Left cardiac atrium (tissue), 4 donors: ENCODE results near the gene SCLY. TPM values are rescaled to one million over a fixed set of nuclear protein-coding genes. Genes with fewer than 3 reads are reported as not detected.
"Not testable (repeated sequence)": the region's sequence is repeated elsewhere in the genome, so short reads cannot be mapped to it uniquely, and the experiment has no call there.

Source experiments
- ATAC-seq, 2 donors: fragments of 200-7000 bp; cut with Tn5 transposase; one replicate each; pipeline ENCODE4 v1.9.1; 2020; ENCODE audit warnings: mild to moderate bottlenecking in 2 of 2, moderate library complexity in 2 of 2
- DNase-seq: peaks from one replicate; pipeline ENCODE4 v3.0.0-alpha.2; 2020
- intact Hi-C, 2 donors: fragments of 100-400 bp; cut with DNase I; formaldehyde crosslinking; loops; one replicate each; pipeline versions ENCODE4 v1.14.1 to v1.15.1; 2022 to 2023
- total RNA-seq, 2 donors: library from RNA; stranded (reverse); fragmentation: NEBNext Ultra II Directional; extraction: Animal tissue kit (Norgen Biotek cat#: 25700); gene quantifications; one replicate each; pipeline ENCODE4 v1.2.1, GENCODE V29; 2021
- donor health status: DM: no; HTN: yes; CAD: no.
- donor health status: DM: no; HTN: yes; CAD: no; lungs with severe emphysema.
- donor health status: DM: yes; HTN: yes; CAD: no.
- donor health status: Dilated cardiomyopathy.

The SCLY gene
- total RNA-seq, 2 donors from 2014 or later: 9.6 to 10.9 TPM

DNA sequence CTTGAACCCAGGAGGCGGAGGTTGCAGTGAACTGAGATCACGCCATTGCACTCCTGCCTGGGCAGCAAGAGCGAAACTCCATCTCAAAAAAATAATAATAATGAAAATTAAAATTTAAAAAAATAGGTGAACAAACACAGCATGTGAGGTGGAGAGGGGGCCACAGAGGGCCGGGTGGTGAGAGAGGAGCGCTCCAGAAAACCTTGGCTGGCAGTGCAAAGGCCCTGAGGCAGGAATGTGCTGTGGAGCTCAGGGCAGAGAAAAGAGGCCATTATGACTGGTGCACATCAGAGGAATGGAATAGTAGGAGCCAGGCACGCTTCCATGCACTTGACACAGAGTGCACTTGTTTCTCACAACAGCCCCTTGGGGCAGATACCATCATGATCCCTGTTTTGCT is 21.6 kb upstream of the SCLY start:
- intact Hi-C loops: no loop called here
- no peak for DNase-seq
- ATAC-seq: no peak

DNA sequence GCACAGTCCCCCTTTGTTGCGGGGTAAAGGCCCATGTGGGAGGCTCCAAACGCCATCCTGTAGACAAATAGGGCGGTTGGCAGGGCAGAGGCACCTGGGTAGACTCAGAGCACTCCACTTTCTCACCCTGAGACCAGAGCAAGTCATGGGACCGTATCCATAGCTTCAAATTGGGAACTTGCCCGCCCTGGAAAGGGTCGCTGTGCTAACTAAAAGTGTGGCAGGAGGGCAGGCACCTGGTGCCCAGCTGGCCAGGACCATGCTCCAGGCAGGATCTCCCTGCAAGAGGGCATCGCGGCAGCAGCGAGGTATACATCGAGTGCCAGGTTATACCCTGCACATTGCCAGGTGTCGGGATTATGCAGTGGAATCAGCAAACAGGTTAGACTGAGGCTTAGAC is 20.8 kb upstream of the SCLY start:
- intact Hi-C loops: loop anchor here in 1 of 2 donors (10.0 kb wide), 1 partner anchor 185 kb away; the partner anchor contains the start of gene RAMP1
- ATAC-seq (no peak), DNase-seq (no peak)

GRCh38 chr2:238040918-238041317 is 19.9 kb upstream of the SCLY start:
- ATAC-seq (no peak), DNase-seq (no peak)
- intact Hi-C loops: loop anchor here in 1 of 2 donors (10.0 kb wide), 1 partner anchor 186 kb away; the partner anchor contains the start of gene RAMP1

- ATAC-seq (no peak), DNase-seq (no peak)
- intact Hi-C loops: loop anchor here in 1 of 2 donors (10.0 kb wide), 1 partner anchor 187 kb away; the partner anchor contains the start of gene RAMP1
Observed at GRCh38 chr2:238042090-238042489, 18.7 kb upstream of the SCLY start.

- intact Hi-C loops: loop anchor here in 1 of 2 donors (10.0 kb wide), 1 partner anchor 188 kb away; the partner anchor contains the start of gene RAMP1
- DNase-seq: no peak
- peak; percentile 72 to 75 for ATAC-seq
Observed at GRCh38 chr2:238042849-238043584, 17.8 kb upstream of the SCLY start.

DNA sequence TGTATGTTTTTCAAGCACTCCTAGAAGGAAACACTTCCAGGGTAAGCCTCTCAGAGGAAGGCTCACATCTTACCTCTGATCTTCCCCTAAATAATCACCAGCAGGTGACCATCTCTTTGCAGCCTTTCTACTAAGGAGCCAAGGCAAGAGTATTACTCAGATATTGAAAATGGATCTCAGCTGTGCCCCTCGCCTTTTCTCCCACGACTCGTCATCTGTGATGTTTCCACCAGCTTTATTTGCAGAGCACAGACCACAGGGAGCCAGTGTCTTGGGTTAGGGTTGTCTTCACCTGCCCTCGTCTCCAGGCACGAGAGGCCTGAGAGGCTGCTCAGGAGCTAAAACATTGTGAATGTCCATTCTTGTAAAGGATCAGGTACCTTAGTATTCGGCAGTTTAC is 16.9 kb upstream of the SCLY start:
- intact Hi-C loops: loop anchor here in 1 of 2 donors (10.0 kb wide), 1 partner anchor 189 kb away; the partner anchor contains the start of gene RAMP1
- no peak for DNase-seq
- no peak for ATAC-seq

GRCh38 chr2:238045575-238045974 is 15.2 kb upstream of the SCLY start:
- no peak for ATAC-seq
- DNase-seq: no peak
- intact Hi-C loops: loop anchor here in 1 of 2 donors (10.0 kb wide), 1 partner anchor 191 kb away; the partner anchor contains the start of gene RAMP1

DNA sequence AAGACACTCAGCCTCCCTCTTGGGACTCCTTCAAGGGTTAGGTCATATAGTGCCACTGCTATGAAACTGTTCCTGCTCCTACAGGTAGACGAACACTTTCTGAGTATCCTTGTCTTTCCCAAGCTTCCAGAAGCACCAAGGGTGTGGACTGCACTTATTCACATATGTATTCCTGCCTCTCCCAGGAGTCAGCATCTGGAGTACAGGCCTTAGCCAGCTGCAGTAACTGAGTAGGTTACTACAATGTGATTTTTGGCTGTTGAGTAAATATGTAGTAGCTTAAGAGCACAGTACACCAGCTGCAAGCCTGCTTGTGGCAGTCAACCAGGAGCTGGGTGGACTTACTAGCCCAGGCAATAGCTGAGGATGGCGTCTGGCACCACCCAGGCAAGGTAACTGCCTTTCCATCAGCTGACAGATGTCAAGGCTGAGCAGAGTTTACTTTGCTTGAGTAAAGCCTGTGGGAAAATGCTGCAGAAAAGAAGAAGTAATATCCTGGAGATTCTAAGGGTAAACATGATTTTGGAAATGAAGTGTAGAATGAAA is 14.0 kb upstream of the SCLY start:
- intact Hi-C loops: loop anchor here in 1 of 2 donors (10.0 kb wide), 1 partner anchor 192 kb away; the partner anchor contains the start of gene RAMP1
- DNase-seq (no peak), ATAC-seq (no peak)

GRCh38 chr2:238053191-238053776 is 7.5 kb upstream of the SCLY start:
- ATAC-seq (no peak), DNase-seq (no peak)
- intact Hi-C loops: no loop called here

DNA sequence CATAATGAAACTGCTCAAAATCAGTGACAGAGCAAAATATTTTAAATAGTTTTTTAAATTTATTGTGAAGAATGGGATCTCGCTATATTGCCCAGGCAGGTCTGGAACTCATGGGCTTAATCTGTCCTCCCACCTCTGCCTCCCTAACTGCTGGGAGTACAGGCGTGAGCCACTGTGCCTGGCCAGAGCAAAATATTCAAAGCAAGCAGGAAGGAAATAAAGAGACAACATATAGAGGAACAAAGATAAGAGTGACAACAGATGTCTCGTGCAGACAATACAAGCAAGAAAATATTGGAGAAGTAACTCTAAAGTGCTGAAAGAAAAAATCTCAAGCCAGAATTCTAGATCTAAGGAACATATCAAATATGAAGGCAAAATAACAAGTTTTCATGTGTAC is 5.0 kb upstream of the SCLY start:
- no peak for ATAC-seq
- intact Hi-C loops: no loop called here
- no peak for DNase-seq

GRCh38 chr2:238057696-238058575 is 2.9 kb upstream of the SCLY start:
- DNase-seq, ATAC-seq, intact Hi-C loops: not testable (repeated sequence)

DNA sequence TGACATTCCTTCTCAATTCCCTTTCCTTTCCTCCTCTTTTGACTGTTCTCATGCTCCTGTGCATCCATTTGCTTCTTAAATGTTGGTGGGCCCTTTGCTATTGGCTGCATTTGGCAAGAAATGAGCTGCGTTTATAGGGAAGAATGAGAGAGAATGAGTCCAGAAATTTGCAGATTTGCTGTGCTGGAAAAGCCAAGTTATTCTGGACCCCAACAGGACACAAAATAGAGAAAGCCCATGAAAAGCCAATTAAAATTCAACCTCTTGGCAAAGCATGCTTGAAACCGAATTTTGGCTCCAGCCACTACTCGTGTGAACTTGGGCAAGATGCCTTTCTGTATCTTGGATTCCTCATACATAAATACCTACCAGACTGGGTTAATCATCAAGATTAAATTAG is 1.3 kb upstream of the SCLY start:
- intact Hi-C loops: no loop called here
- ATAC-seq (no peak), DNase-seq (no peak)

- DNase-seq (no peak), ATAC-seq (no peak)
- intact Hi-C loops: no loop called here
Observed at GRCh38 chr2:238060096-238060541, 682 bp upstream of the SCLY start.

DNA sequence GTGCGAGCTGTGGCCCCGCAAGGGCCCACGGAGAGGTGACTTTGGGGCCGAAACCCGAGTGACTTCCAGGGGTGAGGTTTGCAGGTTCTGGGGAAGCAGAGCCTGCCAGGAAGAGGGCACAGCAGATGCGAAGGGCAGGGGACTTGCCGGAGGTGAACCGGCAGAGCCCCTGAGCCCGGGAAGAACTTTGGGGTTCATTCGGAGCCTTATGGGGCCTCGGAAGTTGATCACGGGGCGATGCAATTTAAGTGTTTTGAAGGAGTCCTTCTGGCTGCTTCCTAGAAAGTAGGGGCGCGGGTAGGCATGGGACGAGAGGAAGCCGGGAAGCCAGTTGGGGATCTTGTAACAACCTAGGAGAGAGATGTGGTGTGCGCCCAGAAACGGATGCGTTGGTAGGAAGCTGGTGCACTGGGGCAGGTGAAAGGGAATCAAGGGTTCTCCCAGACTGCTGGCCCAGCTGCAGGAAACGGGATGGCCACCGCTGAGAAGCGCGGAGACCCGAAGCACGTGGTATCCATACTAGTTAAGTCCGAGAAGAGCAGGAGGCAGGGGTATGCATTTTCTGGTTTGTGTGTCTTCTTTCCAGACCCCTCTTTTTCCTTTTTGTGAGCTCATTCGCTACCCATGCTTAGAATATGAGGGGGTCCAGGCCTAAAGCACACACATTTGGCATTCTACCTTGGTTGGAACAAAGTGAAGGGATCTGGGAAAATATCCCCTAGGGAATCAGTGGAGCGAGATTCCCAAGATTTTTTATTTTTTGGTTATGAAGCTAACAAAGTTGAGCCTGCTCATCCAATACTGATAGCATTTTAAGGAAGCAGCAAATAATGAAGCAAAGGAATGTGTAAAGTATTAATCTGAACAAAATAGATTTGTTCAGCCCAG is 758 bp downstream of the SCLY start:
- DNase-seq (peak; percentile 33), ATAC-seq (peak in 1 of 2 donors; percentile 5)
- intact Hi-C loops: no loop called here

GRCh38 chr2:238063414-238064189 is 2.8 kb downstream of the SCLY start:
- DNase-seq (no peak), ATAC-seq (no peak)
- intact Hi-C loops: no loop called here

DNA sequence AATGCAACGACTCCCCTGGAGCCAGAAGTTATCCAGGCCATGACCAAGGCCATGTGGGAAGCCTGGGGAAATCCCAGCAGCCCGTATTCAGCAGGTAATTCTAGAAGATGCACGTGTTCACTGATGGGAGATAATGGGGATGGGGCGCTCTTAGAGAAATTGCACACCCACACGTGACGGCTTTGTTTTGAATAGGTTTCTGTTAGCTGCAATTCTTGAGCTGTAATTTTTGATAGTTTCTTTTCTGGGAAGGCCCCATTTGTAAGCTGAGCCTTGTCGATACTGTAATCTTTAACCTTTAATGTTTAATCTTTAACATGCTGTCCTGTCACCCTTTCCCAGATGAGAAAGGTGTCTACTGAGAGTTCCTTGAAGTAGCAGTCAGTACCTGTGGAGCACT is 3.6 kb downstream of the SCLY start:
- intact Hi-C loops: no loop called here
- DNase-seq: no peak
- ATAC-seq: no peak

GRCh38 chr2:238065071-238065846 is 4.5 kb downstream of the SCLY start:
- no peak for ATAC-seq
- no peak for DNase-seq
- intact Hi-C loops: no loop called here
